Spleen (tissue), 11 donors: ENCODE results near the gene FLT1. TPM values are rescaled to one million over a fixed set of nuclear protein-coding genes. Genes with fewer than 3 reads are reported as not detected.

Experiments
- DNase-seq: peaks from one replicate; pipeline ENCODE4 v3.0.0-alpha.2; 2020
- H3K27ac ChIP-seq, 8 donors: fragments of 200-600 bp; sonication (generic) in 7 of 8; 1 replicate in 4 of 8; 2 replicates in 4 of 8; pipeline versions ENCODE4 v1.5.0 to v1.8.0; 2016 to 2021; ENCODE audit warnings: inconsistent platforms in 4 of 8, mild to moderate bottlenecking in 4 of 8, moderate library complexity in 1 of 8
- H3K27me3 ChIP-seq, 7 donors: fragments of 200-600 bp; sonication (generic) in 6 of 7; replicated peaks in 1 of 7; 1 replicate in 4 of 7; 2 replicates in 3 of 7; pipeline versions ENCODE4 v1.5.0 to v1.8.0; 2016 to 2021; ENCODE audit warnings: inconsistent platforms in 3 of 7, mild to moderate bottlenecking in 1 of 7
- H3K36me3 ChIP-seq, 6 donors: fragments of 200-600 bp; sonication (generic) in 5 of 6; 1 replicate in 4 of 6; 2 replicates in 2 of 6; pipeline versions ENCODE4 v1.5.0 to v1.8.0; 2016 to 2021; ENCODE audit warnings: inconsistent platforms in 2 of 6
- H3K4me1 ChIP-seq, 6 donors: fragments of 200-600 bp; sonication (generic) in 5 of 6; 1 replicate in 3 of 6; 2 replicates in 3 of 6; pipeline versions ENCODE4 v1.5.0 to v1.8.0; 2016 to 2021; ENCODE audit warnings: inconsistent platforms in 3 of 6
- H3K4me3 ChIP-seq, 8 donors: fragments of 200-600 bp; sonication (generic) in 7 of 8; 1 replicate in 4 of 8; 2 replicates in 4 of 8; pipeline versions ENCODE4 v1.5.0 to v1.8.0; 2016 to 2021; ENCODE audit warnings: inconsistent platforms in 4 of 8, mild to moderate bottlenecking in 4 of 8, moderate library complexity in 2 of 8
- H3K9me3 ChIP-seq, 8 donors: fragments of 200-600 bp; sonication (generic) in 7 of 8; 1 replicate in 4 of 8; 2 replicates in 4 of 8; pipeline versions ENCODE4 v1.5.0 to v1.8.0; 2016 to 2021; ENCODE audit warnings: inconsistent platforms in 4 of 8
- POLR2A ChIP-seq, 3 donors: fragments of 450-650 bp; IDR thresholded peaks; one replicate each; pipeline ENCODE4 v1.5.1; 2017; ENCODE audit warnings: antibody characterized with exemption in 3 of 3, mild to moderate bottlenecking in 1 of 3
- POLR2AphosphoS5 ChIP-seq, 3 donors: sonication (generic); formaldehyde crosslinking; IDR thresholded peaks; one replicate each; pipeline ENCODE4 v1.5.1; 2017; ENCODE audit warnings: antibody characterized with exemption in 3 of 3
- WGBS, 5 donors: extraction: QIAGEN DNeasy Blood & Tissue Kit in 3 of 5; methylation state at CpG; one replicate each; pipeline versions ENCODE4 v1.1.5 to v1.1.7; 2013 to 2018; 5-methylcytosine and 5-hydroxymethylcytosine counted together
- intact Hi-C: fragments of 100-400 bp; cut with DNase I; formaldehyde crosslinking; loops from one replicate; pipeline ENCODE4 v1.15.0; 2023; ENCODE audit warnings: low total_unique reads
- polyA plus RNA-seq, 3 donors: library from polyadenylated mRNA; stranded (reverse); fragments of 200-250 nt; gene quantifications; one replicate each; pipeline ENCODE4 v1.2.1, GENCODE V29; 2013
- total RNA-seq, 7 donors: library from RNA; depleted of rRNA in 3 of 7; stranded (reverse); fragments of >200 nt in 3 of 7; fragmentation: NEBNext Ultra II Directional in 4 of 7; extraction: Animal tissue kit (Norgen Biotek cat#: 25700) in 4 of 7; gene quantifications; one replicate each; pipeline versions ENCODE4 v1.1.0 to v1.2.1, GENCODE V29; 2016 to 2021
- TF ChIP-seq, protein P1 (sequence below), 11 experiments: fragments of 200-600 bp in 7 of 11; fragments of 450-650 bp in 4 of 11; sonication (generic) in 4 of 11; IDR thresholded peaks in 8 of 11; conservative IDR thresholded peaks in 3 of 11; 1 replicate in 7 of 11; 2 replicates in 4 of 11; pipeline versions ENCODE4 v1.4.0 to v1.8.0; 2016 to 2021; ENCODE audit warnings: antibody characterized with exemption in 11 of 11, inconsistent platforms in 4 of 11, mild to moderate bottlenecking in 1 of 11
- donor health status: healthy with polysubstance abuse.
- donor health status: DM: no; HTN: no; CAD: no; lungs with moderate emphysema.
- donor health status: DM: no; HTN: no; CAD: no.
- donor health status: Bipolar disorder and iron deficiency.
- donor health status: healthy.
- donor health status: DM: no; HTN: no; CAD: no.
- donor health status: DM: yes; HTN: yes; CAD: no.

Gene FLT1
- total and polyA plus RNA-seq, 10 donors, result 1.2 to 70.6 (median 55.4) TPM

DNA sequence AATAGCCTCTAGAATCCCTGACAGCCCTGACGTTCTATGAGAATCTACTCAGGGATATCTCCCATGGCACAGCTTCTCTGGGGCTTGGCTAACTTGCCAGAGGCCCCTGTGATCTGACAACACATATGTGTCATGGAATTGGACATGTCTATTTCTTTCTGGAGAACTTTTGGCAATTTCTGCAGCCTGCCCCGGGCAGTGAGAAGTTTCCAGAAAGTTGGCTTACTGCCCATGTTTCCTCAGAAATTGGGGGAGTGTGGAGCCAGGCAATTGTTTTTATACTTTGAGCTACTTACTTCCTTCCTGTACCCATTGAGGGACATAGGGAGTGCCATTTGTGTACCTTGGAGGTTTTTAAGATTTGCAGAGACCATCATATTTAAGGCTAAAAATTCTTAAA, 98.9 kb downstream of the FLT1 start:
- Histone ChIP-seq H3K4me1 (peaks cover 0 to 31% (median 15%) of the 10 kb centered on the region in 6 donors), H3K27me3 (no peaks in the 10 kb centered on the region), H3K36me3 (peaks cover 0 to 9% (median 0%) of the 10 kb centered on the region in 6 donors), H3K9me3 (no peaks in the 10 kb centered on the region), H3K27ac (no peak overlapping the region), H3K4me3 (no peak overlapping the region)
- intact Hi-C loops, result no loop called here
- TF ChIP-seq POLR2A (IDR thresholded peaks at IDR 0.05), result no peak
- no peak for TF ChIP-seq POLR2AphosphoS5 (IDR thresholded peaks at IDR 0.05)
- TF ChIP-seq, protein P1, sequence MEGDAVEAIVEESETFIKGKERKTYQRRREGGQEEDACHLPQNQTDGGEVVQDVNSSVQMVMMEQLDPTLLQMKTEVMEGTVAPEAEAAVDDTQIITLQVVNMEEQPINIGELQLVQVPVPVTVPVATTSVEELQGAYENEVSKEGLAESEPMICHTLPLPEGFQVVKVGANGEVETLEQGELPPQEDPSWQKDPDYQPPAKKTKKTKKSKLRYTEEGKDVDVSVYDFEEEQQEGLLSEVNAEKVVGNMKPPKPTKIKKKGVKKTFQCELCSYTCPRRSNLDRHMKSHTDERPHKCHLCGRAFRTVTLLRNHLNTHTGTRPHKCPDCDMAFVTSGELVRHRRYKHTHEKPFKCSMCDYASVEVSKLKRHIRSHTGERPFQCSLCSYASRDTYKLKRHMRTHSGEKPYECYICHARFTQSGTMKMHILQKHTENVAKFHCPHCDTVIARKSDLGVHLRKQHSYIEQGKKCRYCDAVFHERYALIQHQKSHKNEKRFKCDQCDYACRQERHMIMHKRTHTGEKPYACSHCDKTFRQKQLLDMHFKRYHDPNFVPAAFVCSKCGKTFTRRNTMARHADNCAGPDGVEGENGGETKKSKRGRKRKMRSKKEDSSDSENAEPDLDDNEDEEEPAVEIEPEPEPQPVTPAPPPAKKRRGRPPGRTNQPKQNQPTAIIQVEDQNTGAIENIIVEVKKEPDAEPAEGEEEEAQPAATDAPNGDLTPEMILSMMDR (IDR thresholded peaks at IDR 0.05 in 8 of 11, conservative IDR thresholded peaks at IDR 0.05 in 3 of 11), result no peak
- 33 to 60% (median 51%) methylated on average over 2 of the region's 2 CpGs for WGBS, 5 donors
- no peak for DNase-seq

- 65 to 88% (median 79%) methylated on average over 4 of the region's 4 CpGs for WGBS, 5 donors
- no peak for DNase-seq
- no peak overlapping the region for H3K27ac ChIP-seq
- peaks cover 0 to 27% (median 11%) of the 10 kb centered on the region in 6 donors for H3K4me1 ChIP-seq
- TF ChIP-seq POLR2A (IDR thresholded peaks at IDR 0.05) (no peak), POLR2AphosphoS5 (IDR thresholded peaks at IDR 0.05) (no peak)
- TF ChIP-seq, protein P1 (IDR thresholded peaks at IDR 0.05 in 8 of 11, conservative IDR thresholded peaks at IDR 0.05 in 3 of 11), result no peak
- H3K9me3 ChIP-seq, result no peaks in the 10 kb centered on the region
- intact Hi-C loops, result no loop called here
- H3K36me3 ChIP-seq, result peaks cover 0 to 9% (median 1%) of the 10 kb centered on the region in 6 donors
- H3K27me3 ChIP-seq, result no peaks in the 10 kb centered on the region
- no peak overlapping the region for H3K4me3 ChIP-seq
These were observed 100.5 kb downstream of the FLT1 start for GRCh38 chr13:28394422-28394821.

- TF ChIP-seq POLR2AphosphoS5 (IDR thresholded peaks at IDR 0.05) (no peak), POLR2A (IDR thresholded peaks at IDR 0.05) (no peak)
- TF ChIP-seq, protein P1 (IDR thresholded peaks at IDR 0.05 in 8 of 11, conservative IDR thresholded peaks at IDR 0.05 in 3 of 11), result no peak
- DNase-seq, result no peak
- WGBS, 5 donors, result 75 to 85% (median 79%) methylated on average over 5 of the region's 5 CpGs
- Histone ChIP-seq H3K9me3 (no peaks in the 10 kb centered on the region), H3K36me3 (peaks cover 0 to 9% (median 1%) of the 10 kb centered on the region in 6 donors), H3K27ac (peak overlapping the region in 7 of 8 donors; percentile 37 to 77 (median 56)), H3K4me1 (peaks cover 0 to 27% (median 9%) of the 10 kb centered on the region in 6 donors), H3K4me3 (no peak overlapping the region), H3K27me3 (no peaks in the 10 kb centered on the region)
- intact Hi-C loops, result no loop called here
These were observed 101.9 kb downstream of the FLT1 start for GRCh38 chr13:28392896-28393505.

- intact Hi-C loops, result no loop called here
These were observed 102.5 kb downstream of the FLT1 start for GRCh38 chr13:28392428-28392827.

More at GRCh38 chr13:28392428-28392827, 102.5 kb downstream of the FLT1 start:
- WGBS, 5 donors, result 12 to 41% (median 19%) methylated on average over 2 of the region's 2 CpGs
- no peak overlapping the region for H3K4me3 ChIP-seq
- peak overlapping the region in 7 of 8 donors; percentile 38 to 77 (median 58) for H3K27ac ChIP-seq
- H3K27me3 ChIP-seq, result no peaks in the 10 kb centered on the region
- TF ChIP-seq, protein P1 (IDR thresholded peaks at IDR 0.05 in 8 of 11, conservative IDR thresholded peaks at IDR 0.05 in 3 of 11), result no peak
- TF ChIP-seq POLR2A (IDR thresholded peaks at IDR 0.05) (no peak), POLR2AphosphoS5 (IDR thresholded peaks at IDR 0.05) (peak in 1 of 3 donors; percentile 57)
- H3K36me3 ChIP-seq, result peaks cover 0 to 9% (median 1%) of the 10 kb centered on the region in 6 donors
- peaks cover 0 to 27% (median 9%) of the 10 kb centered on the region in 6 donors for H3K4me1 ChIP-seq
- H3K9me3 ChIP-seq, result no peaks in the 10 kb centered on the region
- no peak for DNase-seq
